Muscle layer of duodenum (tissue), 2 donors: ENCODE results near the gene TGM2.
A peak's percentile ranks its signal among the peaks of the same experiment; 100 is the strongest.

Experiments used
- H3K27ac ChIP-seq: one replicate; pipeline ENCODE4 v1.7.0; 2013; ENCODE audit warnings: mild to moderate bottlenecking, low read length
- H3K27me3 ChIP-seq: one replicate; pipeline ENCODE4 v1.7.0; 2013; ENCODE audit warnings: low read depth, mild to moderate bottlenecking, control low read depth, low read length
- H3K36me3 ChIP-seq, 2 donors: one replicate each; pipeline ENCODE4 v1.7.0; 2013; ENCODE audit warnings: low read length in 2 of 2, control low read depth in 1 of 2, mild to moderate bottlenecking in 1 of 2; ENCODE audit not compliant: insufficient read depth in 2 of 2, control insufficient read depth in 1 of 2
- H3K4me1 ChIP-seq, 2 donors: one replicate each; pipeline ENCODE4 v1.7.0; 2013; ENCODE audit warnings: low read length in 2 of 2, mild to moderate bottlenecking in 2 of 2, control low read depth in 1 of 2, moderate library complexity in 1 of 2; ENCODE audit not compliant: insufficient read depth in 2 of 2, control insufficient read depth in 1 of 2
- H3K4me3 ChIP-seq, 2 donors: one replicate each; pipeline ENCODE4 v1.7.0; 2013; ENCODE audit warnings: low read length in 2 of 2, low read depth in 1 of 2, mild to moderate bottlenecking in 1 of 2
- H3K9me3 ChIP-seq, 2 donors: one replicate each; pipeline ENCODE4 v1.7.0; 2013; ENCODE audit warnings: low read length in 2 of 2, control low read depth in 1 of 2, mild to moderate bottlenecking in 1 of 2; ENCODE audit not compliant: control insufficient read depth in 1 of 2
- donor health status: healthy.

TGM2 gene

GRCh38 chr20:38165966-38166702, 1.1 kb upstream of the TGM2 start:
- no peaks in the 10 kb centered on the region for H3K36me3 ChIP-seq
- H3K27me3 ChIP-seq: no peaks in the 10 kb centered on the region
- no peak overlapping the region for H3K27ac ChIP-seq
- H3K4me3 ChIP-seq: no peak overlapping the region
- H3K9me3 ChIP-seq: no peaks in the 10 kb centered on the region
- H3K4me1 ChIP-seq: peaks cover 3 to 28% of the 10 kb centered on the region in 2 donors

GRCh38 chr20:38164624-38165088, 414 bp downstream of the TGM2 start:
- Histone ChIP-seq H3K4me3 (peak overlapping the region; percentile 57 to 67), H3K27me3 (no peaks in the 10 kb centered on the region), H3K9me3 (no peaks in the 10 kb centered on the region), H3K36me3 (no peaks in the 10 kb centered on the region), H3K4me1 (peaks cover 3 to 32% of the 10 kb centered on the region in 2 donors), H3K27ac (no peak overlapping the region)

- peak overlapping the region; percentile 57 to 67 for H3K4me3 ChIP-seq
- H3K4me1 ChIP-seq: peaks cover 3 to 32% of the 10 kb centered on the region in 2 donors
- no peaks in the 10 kb centered on the region for H3K36me3 ChIP-seq
- no peaks in the 10 kb centered on the region for H3K27me3 ChIP-seq
- no peak overlapping the region for H3K27ac ChIP-seq
- no peaks in the 10 kb centered on the region for H3K9me3 ChIP-seq
These were observed 1.0 kb downstream of the TGM2 start for GRCh38 chr20:38164069-38164468.

- Histone ChIP-seq H3K4me1 (peaks cover 3 to 29% of the 10 kb centered on the region in 2 donors), H3K36me3 (no peaks in the 10 kb centered on the region), H3K9me3 (no peaks in the 10 kb centered on the region), H3K27ac (no peak overlapping the region), H3K4me3 (peak overlapping the region in 1 of 2 donors; percentile 67), H3K27me3 (no peaks in the 10 kb centered on the region)
These were observed 1.9 kb downstream of the TGM2 start for GRCh38 chr20:38162878-38163875.

GRCh38 chr20:38162149-38162548, 2.9 kb downstream of the TGM2 start:
- no peak overlapping the region for H3K4me3 ChIP-seq
- H3K9me3 ChIP-seq: no peaks in the 10 kb centered on the region
- H3K4me1 ChIP-seq: peaks cover 0 to 27% of the 10 kb centered on the region in 2 donors
- no peaks in the 10 kb centered on the region for H3K36me3 ChIP-seq
- no peaks in the 10 kb centered on the region for H3K27me3 ChIP-seq
- no peak overlapping the region for H3K27ac ChIP-seq

GRCh38 chr20:38161412-38161774, 3.7 kb downstream of the TGM2 start:
- Histone ChIP-seq H3K36me3 (no peaks in the 10 kb centered on the region), H3K9me3 (no peaks in the 10 kb centered on the region), H3K27me3 (no peaks in the 10 kb centered on the region), H3K4me1 (peaks cover 0 to 27% of the 10 kb centered on the region in 2 donors), H3K4me3 (no peak overlapping the region), H3K27ac (no peak overlapping the region)

GRCh38 chr20:38159957-38160756, 4.9 kb downstream of the TGM2 start:
- Histone ChIP-seq H3K4me1 (peaks cover 0 to 19% of the 10 kb centered on the region in 2 donors), H3K9me3 (no peaks in the 10 kb centered on the region), H3K36me3 (peaks cover 0 to 3% of the 10 kb centered on the region in 2 donors), H3K27me3 (no peaks in the 10 kb centered on the region), H3K4me3 (no peak overlapping the region), H3K27ac (no peak overlapping the region)

- Histone ChIP-seq H3K27ac (no peak overlapping the region), H3K9me3 (no peaks in the 10 kb centered on the region), H3K36me3 (peaks cover 0 to 3% of the 10 kb centered on the region in 2 donors), H3K4me3 (no peak overlapping the region), H3K4me1 (peaks cover 0 to 14% of the 10 kb centered on the region in 2 donors), H3K27me3 (no peaks in the 10 kb centered on the region)
These were observed 5.5 kb downstream of the TGM2 start for GRCh38 chr20:38159566-38159956.

GRCh38 chr20:38158701-38159351, 6.2 kb downstream of the TGM2 start:
- Histone ChIP-seq H3K27ac (peak overlapping the region; percentile 56), H3K4me1 (peaks cover 0 to 8% of the 10 kb centered on the region in 2 donors), H3K36me3 (peaks cover 0 to 3% of the 10 kb centered on the region in 2 donors), H3K27me3 (no peaks in the 10 kb centered on the region), H3K4me3 (no peak overlapping the region), H3K9me3 (no peaks in the 10 kb centered on the region)

- Histone ChIP-seq H3K4me1 (peaks cover 0 to 9% of the 10 kb centered on the region in 2 donors), H3K4me3 (no peak overlapping the region), H3K27ac (peak overlapping the region; percentile 60), H3K27me3 (no peaks in the 10 kb centered on the region), H3K36me3 (peaks cover 0 to 3% of the 10 kb centered on the region in 2 donors), H3K9me3 (no peaks in the 10 kb centered on the region)
These were observed 7.2 kb downstream of the TGM2 start for GRCh38 chr20:38157635-38158495.
